Hypothalamus (tissue), 51 donors: ENCODE data around the gene TMCO2.

ENCODE experiments used
- DNase-seq, 51 donors: peaks; one replicate each; lab custom pipeline; 2025; lab: John Stamatoyannopoulos, UW

The TMCO2 gene

DNA sequence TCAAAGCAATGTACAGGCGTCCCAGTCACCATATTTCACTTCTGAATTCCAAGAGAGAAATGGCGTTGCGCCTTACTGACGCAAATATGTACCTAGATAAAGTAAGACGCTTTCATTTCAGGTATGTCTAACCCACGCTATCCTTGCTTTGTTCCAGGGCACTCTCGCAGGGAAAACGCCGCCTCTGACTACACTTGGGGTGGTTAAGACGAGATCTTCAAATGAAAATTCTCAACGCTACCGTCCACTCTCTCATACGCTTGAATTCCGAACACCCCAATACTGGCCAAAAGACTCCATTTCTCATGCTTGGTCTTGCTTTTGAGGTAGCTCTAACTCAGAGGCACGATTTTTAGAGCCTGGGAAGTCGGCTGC lies 9.6 kb downstream of the TMCO2 start:
- DNase-seq = peak in 1 of 51 donors; percentile 31

- peak; percentile 76 to 99 (median 94) for DNase-seq
Observed at GRCh38 chr1:40257688-40258444, 10.1 kb downstream of the TMCO2 start, which contains the start of gene ZMPSTE24. TSS of gene ZMPSTE24 (plus strand) at chr1:40258236. CDS start at chr1:40258272, 36 bp downstream.

GRCh38 chr1:40258445-40258769 lies 10.7 kb downstream of the TMCO2 start:
- peak in 1 of 51 donors; percentile 35 for DNase-seq

DNA sequence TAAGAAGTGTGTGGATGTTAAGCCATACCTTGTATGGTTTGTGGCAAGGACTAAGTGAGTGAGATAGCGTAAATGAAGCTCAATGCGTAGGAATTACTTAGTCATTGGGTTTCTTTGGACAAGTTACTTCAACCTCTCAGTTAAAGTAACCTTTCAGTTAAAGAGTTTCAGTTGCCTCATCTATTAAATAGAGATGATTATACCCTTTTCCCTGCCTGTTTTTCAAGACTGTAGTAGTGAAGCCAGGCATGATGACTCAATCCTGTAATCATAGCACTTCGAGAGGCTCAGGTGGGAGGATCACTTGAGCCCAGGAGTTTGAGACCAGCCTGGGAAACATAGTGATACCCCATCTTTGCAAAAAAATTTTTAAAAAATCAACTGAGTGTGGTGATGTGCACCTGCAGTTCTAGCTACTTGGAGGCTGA lies 16.6 kb downstream of the TMCO2 start:
- DNase-seq = no peak

- DNase-seq = no peak
Observed at GRCh38 chr1:40265298-40265697, 17.6 kb downstream of the TMCO2 start.

DNA sequence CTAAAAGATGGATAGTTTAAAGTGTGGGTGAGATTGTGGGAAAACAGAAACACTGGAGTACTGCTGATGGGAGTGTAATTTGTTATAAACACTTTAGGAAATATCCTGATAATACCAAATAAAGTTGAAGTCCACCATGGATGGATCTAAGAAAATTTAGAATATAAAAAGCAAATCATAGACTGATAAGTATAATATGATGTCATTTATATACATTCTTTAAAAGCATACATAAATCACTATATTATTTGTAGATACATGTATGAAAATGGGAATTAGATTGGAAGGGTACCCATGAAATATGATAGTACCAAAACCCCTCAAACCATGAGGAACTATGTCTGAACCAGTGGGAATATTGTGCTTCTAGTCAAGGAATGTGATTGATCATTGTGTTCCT lies 18.2 kb downstream of the TMCO2 start:
- no peak for DNase-seq

DNA sequence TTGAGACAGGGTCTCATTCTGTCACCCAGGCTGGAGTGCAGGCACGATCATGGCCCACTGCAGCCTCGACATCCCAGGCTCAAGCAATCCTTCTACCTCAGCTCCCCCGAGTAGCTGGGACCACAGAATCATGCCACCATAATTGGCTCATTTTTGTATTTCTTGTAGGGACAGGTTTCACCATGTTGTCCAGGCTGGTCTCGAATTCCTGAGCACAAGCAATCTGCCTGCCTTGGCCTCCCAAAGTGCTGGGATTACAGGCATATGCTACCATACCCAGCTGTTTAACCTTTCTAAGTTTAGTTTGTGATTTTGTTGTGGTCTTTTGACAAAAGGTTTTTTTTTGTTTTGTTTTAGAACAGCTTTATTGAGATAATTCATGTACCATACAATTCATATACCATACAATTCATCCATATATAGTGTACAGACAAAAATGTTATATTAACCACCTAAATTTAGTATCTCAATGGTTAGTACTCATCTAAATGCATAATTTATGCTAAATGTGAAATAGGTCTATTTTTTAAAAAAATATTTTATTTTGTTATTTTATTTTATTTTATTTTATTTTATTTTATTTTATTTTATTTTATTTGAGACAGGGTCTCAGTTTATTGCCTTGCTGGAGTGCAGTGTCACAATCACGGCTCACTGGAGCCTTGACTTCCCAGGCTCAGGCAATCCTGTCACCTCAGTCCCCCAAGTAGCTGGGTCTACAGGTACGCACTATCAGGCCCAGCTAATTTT lies 19.2 kb downstream of the TMCO2 start:
- DNase-seq = no peak

- DNase-seq = no peak
Observed at GRCh38 chr1:40267767-40268187, 20.0 kb downstream of the TMCO2 start.

DNA sequence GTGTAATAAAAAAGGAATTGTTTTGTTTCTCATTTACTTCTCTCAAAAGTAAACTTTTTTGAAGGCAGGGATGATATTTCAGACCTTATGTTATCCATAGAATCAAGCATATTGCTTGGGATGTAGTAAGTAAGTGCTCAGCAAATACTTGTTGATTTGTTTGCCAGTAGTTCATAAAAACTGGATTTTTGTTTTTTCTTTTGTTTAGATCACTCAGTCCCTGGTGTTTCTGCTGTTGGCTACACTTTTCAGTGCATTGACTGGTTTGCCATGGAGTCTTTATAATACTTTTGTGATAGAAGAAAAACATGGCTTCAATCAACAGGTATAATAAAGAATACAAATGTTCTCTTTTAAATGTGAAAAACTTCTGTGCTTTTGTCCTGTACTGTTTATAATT lies 20.5 kb downstream of the TMCO2 start:
- DNase-seq = no peak

- no peak for DNase-seq
Observed at GRCh38 chr1:40270152-40270834, 22.6 kb downstream of the TMCO2 start.

DNA sequence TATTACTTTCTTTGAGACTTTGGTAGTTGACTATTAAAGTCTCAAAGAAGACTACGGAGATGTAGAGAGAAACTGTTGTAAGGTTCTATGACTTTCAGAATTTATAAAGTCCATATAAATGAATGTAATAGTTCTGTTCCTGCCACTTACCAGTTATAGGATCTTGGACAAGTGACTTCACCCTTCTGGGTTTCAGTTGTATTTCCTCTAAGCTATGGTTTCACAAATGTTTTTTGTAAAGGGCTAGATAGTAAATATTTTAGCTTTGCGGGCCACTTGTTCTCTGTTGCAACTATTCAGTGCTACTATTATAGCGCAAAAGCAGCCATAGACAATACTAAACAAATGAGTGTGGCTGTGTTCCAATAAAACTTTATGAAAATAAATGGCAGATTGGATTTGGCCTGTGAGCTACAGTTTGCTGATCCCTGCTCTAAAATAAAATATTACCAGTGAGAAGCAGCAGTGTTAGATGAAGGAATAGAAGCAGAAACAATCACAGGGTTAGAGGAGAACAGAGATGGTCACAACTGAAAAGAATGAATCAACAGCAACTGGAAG lies 25.0 kb downstream of the TMCO2 start:
- no peak for DNase-seq

DNA sequence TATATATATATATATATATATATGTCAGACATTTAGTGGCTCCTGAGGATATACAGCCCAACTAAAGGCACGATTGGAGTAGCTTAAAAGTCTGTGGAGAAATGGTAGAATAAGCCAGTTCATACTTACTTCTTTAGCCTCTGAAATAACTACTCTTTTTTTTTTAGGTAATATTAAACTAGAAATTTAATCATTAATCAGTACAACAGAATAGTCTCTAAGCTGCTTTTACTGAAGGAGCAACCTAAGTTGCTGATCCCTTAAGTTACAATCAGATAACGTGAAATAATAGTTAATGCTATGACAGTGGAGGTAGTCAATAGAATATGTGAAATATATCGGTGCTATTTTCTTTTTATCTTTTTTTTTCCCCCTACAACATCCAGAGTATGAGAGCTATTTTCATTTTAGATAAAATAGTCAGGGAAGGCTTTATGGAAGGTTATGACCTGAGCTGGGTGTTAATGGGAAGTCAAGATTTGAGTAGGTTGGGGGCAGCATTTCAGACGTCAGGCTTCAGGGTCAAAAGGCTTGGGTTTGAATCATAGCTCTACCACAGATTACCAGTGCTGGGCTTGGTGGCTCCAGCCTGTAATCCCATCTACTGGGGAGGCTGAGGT lies 25.9 kb downstream of the TMCO2 start:
- DNase-seq = no peak

DNA sequence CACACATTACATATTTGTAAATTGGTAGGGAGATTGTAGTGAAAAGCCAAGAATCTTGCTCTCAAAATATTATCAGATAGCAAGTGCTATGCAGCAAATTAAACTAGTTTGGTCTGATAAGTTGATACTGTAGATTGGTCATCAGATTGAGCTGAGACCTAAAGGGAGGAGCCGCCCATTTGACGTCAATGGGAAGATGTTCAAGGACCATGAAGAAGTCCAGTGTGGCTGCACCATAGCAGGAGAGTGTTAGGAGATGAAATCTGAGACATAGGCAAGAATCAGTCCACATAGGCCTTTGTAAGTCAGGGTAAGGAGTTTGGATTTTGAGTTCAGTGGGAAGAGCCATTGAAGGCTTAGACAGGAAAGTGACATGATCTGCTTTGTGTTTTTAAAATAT lies 26.6 kb downstream of the TMCO2 start:
- DNase-seq = no peak

DNA sequence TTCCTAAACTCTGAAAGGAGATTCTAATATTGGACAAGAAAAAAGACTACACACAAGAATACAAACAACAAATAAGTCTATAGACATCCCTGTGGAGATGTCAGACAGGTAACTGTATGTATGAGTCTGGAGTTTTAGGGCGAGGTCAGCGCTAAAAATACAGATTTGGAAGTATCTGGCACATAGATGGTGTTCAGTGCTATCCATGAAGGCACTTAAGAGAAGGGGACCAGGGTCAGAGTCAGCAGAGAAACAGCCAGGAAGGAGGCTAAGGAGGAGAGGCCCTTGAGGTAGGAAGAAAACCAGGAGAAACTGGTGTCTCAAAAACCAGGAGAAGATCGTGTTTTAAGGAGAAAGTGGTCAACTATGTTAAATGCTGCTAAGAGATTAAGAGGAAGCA lies 28.4 kb downstream of the TMCO2 start:
- no peak for DNase-seq

DNA sequence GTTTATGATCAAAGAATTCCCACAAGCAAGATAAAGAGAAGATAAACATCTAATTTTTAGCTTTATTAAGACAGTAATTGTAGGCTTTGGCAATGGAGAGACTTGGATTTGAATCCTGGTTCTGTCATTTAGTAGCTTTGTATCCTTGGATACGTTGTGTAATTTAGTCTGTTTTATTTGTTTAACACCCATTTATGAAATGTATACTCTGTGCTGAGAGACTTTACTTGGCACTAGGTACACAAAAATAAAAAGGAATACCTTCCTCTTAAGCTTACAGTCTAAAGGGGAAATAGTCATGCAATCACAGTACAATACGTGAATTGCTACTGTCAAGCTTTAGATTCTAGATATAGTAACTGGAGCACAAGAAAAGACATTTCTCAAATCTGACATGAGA lies 34.1 kb downstream of the TMCO2 start:
- DNase-seq = no peak

GRCh38 chr1:40291293-40291692 lies 43.6 kb downstream of the TMCO2 start:
- no peak for DNase-seq

DNA sequence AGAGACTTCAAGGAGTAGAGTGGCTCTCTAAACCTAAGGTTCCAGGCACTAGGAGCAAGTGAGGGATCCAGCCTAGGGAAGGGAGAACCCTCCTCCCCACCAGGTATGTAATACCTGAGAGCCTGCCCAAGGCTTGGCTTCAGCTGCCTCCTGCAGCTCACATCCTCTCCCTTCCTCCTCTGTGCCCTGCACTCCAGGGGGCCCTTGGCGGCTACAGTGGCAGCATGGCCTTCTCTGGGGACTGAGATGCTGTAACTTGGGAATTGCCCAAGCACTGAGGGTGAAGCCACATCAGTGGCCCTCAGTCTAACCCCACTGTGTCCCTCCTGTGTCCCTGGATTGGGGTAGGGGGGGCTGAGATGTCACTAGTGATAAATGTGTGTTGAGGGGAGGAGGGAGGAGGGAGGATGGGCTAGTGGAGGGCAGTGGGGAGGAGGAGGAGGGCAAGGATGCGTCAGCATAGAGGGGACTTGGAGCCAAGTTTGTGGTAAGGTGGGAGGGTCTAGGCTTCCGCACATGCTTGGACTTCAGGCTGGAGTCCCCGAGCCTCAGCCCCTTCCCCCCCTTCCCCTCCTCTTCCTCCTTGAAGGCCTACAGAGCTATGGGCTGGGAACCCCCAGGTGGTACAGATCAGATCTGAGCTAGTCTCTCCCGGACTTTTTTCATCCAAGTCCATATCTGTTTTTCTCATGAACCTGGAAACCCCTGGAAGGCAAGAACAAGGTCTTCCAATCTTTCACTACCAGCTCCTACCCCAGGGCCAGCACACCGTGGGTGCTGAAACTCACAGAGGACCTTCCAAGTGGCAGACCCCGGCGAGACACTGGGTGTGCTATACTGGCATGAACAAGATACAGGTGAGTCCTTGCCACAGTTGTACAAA lies 51.9 kb downstream of the TMCO2 start:
- no peak for DNase-seq

GRCh38 chr1:40300249-40300567 lies 52.5 kb downstream of the TMCO2 start:
- no peak for DNase-seq

DNA sequence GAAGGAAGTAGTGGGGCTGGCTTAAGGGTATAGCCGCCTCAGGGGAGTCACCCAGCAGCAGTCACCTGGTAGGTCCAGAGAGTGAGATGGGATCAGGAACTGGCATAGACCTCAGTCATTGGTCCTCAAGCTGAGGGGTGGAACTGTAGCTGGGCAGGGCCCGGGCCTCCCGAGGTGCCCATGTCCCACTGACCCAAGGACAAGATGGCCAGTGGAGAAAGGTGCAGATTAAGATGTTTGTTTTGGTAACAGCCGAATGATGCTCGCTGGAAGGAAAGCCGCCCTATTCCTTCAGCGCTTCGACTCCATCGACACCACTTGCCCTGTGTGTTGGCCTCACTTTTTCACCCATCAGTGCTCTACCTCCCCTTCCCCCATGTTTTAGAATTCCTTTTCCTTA lies 52.9 kb downstream of the TMCO2 start:
- DNase-seq = no peak

- no peak for DNase-seq
Observed at GRCh38 chr1:40301066-40301465, 53.3 kb downstream of the TMCO2 start.
